GM23338 (cell line): Measurements from ENCODE around the gene PTPRR.

Source experiments
- EZH2 ChIP-seq: fragments of 200-600 bp; sonication (generic); IDR thresholded peaks from one replicate; pipeline ENCODE4 v1.8.0; 2017; ENCODE audit warnings: antibody characterized with exemption, mild to moderate bottlenecking, low read depth; ENCODE audit not compliant: unreplicated experiment
- JUNB ChIP-seq: IDR thresholded peaks from one replicate; pipeline ENCODE4 v1.6.1; 2016; ENCODE audit warnings: antibody characterized with exemption; ENCODE audit not compliant: unreplicated experiment
- POLR2AphosphoS5 ChIP-seq: IDR thresholded peaks from 2 replicates; pipeline ENCODE4 v1.6.1; 2016; ENCODE audit warnings: antibody characterized with exemption, low read depth
- STAT1 ChIP-seq: IDR thresholded peaks from one replicate; pipeline ENCODE4 v1.6.1; 2016; ENCODE audit warnings: antibody characterized with exemption; ENCODE audit not compliant: unreplicated experiment
- ZNF114 ChIP-seq: fragments of 250-450 bp; sonication (Bioruptor Pico); IDR thresholded peaks from 2 replicates; pipeline ENCODE4 v1.5.0; 2020; ENCODE audit warnings: mild to moderate bottlenecking, moderate library complexity
- TF ChIP-seq, protein P1 (sequence below), 2 experiments: fragments of 200-600 bp in 1 of 2; sonication (generic) in 1 of 2; conservative IDR thresholded peaks; 2 replicates each; pipeline versions ENCODE4 v1.5.1 to v1.6.1; 2016 to 2017; ENCODE audit warnings: antibody characterized with exemption in 2 of 2, low read depth in 2 of 2, mild to moderate bottlenecking in 2 of 2, moderate library complexity in 1 of 2
- TF ChIP-seq, protein P2 (sequence below): IDR thresholded peaks from one replicate; pipeline ENCODE4 v1.6.1; 2018; ENCODE audit warnings: antibody characterized with exemption; ENCODE audit not compliant: unreplicated experiment
- TF ChIP-seq, protein P3 (sequence below): fragments of 250-450 bp; sonication (Bioruptor Pico); IDR thresholded peaks from 2 replicates; pipeline ENCODE4 v1.5.0; 2020; ENCODE audit warnings: mild to moderate bottlenecking, moderate library complexity

DNA sequence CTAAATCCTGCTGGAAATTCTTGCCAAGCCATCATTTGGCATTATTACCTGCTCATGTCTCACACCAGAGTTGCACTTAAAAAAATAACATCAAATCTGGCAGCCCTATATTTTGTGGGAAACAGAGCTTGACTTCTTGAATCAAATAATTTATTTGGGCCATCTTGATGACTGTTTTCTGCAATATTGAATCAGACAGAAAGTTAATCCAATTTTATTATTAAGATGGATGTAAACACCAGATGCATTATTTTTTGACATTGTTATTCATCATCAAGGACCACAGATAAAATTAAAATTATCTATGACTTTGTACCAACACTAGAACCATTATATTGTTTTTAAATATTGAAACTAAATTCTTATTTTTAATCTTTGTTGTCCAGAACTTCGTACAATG, 132.9 kb downstream of the PTPRR start:
- TF ChIP-seq, protein P1, sequence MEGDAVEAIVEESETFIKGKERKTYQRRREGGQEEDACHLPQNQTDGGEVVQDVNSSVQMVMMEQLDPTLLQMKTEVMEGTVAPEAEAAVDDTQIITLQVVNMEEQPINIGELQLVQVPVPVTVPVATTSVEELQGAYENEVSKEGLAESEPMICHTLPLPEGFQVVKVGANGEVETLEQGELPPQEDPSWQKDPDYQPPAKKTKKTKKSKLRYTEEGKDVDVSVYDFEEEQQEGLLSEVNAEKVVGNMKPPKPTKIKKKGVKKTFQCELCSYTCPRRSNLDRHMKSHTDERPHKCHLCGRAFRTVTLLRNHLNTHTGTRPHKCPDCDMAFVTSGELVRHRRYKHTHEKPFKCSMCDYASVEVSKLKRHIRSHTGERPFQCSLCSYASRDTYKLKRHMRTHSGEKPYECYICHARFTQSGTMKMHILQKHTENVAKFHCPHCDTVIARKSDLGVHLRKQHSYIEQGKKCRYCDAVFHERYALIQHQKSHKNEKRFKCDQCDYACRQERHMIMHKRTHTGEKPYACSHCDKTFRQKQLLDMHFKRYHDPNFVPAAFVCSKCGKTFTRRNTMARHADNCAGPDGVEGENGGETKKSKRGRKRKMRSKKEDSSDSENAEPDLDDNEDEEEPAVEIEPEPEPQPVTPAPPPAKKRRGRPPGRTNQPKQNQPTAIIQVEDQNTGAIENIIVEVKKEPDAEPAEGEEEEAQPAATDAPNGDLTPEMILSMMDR (conservative IDR thresholded peaks at IDR 0.05; ENCODE audit: low read depth in 2 of 2): no peak
- TF ChIP-seq POLR2AphosphoS5: no peak
- TF ChIP-seq, protein P2, sequence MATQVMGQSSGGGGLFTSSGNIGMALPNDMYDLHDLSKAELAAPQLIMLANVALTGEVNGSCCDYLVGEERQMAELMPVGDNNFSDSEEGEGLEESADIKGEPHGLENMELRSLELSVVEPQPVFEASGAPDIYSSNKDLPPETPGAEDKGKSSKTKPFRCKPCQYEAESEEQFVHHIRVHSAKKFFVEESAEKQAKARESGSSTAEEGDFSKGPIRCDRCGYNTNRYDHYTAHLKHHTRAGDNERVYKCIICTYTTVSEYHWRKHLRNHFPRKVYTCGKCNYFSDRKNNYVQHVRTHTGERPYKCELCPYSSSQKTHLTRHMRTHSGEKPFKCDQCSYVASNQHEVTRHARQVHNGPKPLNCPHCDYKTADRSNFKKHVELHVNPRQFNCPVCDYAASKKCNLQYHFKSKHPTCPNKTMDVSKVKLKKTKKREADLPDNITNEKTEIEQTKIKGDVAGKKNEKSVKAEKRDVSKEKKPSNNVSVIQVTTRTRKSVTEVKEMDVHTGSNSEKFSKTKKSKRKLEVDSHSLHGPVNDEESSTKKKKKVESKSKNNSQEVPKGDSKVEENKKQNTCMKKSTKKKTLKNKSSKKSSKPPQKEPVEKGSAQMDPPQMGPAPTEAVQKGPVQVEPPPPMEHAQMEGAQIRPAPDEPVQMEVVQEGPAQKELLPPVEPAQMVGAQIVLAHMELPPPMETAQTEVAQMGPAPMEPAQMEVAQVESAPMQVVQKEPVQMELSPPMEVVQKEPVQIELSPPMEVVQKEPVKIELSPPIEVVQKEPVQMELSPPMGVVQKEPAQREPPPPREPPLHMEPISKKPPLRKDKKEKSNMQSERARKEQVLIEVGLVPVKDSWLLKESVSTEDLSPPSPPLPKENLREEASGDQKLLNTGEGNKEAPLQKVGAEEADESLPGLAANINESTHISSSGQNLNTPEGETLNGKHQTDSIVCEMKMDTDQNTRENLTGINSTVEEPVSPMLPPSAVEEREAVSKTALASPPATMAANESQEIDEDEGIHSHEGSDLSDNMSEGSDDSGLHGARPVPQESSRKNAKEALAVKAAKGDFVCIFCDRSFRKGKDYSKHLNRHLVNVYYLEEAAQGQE: no peak
- no peak for TF ChIP-seq EZH2
- TF ChIP-seq, protein P3, sequence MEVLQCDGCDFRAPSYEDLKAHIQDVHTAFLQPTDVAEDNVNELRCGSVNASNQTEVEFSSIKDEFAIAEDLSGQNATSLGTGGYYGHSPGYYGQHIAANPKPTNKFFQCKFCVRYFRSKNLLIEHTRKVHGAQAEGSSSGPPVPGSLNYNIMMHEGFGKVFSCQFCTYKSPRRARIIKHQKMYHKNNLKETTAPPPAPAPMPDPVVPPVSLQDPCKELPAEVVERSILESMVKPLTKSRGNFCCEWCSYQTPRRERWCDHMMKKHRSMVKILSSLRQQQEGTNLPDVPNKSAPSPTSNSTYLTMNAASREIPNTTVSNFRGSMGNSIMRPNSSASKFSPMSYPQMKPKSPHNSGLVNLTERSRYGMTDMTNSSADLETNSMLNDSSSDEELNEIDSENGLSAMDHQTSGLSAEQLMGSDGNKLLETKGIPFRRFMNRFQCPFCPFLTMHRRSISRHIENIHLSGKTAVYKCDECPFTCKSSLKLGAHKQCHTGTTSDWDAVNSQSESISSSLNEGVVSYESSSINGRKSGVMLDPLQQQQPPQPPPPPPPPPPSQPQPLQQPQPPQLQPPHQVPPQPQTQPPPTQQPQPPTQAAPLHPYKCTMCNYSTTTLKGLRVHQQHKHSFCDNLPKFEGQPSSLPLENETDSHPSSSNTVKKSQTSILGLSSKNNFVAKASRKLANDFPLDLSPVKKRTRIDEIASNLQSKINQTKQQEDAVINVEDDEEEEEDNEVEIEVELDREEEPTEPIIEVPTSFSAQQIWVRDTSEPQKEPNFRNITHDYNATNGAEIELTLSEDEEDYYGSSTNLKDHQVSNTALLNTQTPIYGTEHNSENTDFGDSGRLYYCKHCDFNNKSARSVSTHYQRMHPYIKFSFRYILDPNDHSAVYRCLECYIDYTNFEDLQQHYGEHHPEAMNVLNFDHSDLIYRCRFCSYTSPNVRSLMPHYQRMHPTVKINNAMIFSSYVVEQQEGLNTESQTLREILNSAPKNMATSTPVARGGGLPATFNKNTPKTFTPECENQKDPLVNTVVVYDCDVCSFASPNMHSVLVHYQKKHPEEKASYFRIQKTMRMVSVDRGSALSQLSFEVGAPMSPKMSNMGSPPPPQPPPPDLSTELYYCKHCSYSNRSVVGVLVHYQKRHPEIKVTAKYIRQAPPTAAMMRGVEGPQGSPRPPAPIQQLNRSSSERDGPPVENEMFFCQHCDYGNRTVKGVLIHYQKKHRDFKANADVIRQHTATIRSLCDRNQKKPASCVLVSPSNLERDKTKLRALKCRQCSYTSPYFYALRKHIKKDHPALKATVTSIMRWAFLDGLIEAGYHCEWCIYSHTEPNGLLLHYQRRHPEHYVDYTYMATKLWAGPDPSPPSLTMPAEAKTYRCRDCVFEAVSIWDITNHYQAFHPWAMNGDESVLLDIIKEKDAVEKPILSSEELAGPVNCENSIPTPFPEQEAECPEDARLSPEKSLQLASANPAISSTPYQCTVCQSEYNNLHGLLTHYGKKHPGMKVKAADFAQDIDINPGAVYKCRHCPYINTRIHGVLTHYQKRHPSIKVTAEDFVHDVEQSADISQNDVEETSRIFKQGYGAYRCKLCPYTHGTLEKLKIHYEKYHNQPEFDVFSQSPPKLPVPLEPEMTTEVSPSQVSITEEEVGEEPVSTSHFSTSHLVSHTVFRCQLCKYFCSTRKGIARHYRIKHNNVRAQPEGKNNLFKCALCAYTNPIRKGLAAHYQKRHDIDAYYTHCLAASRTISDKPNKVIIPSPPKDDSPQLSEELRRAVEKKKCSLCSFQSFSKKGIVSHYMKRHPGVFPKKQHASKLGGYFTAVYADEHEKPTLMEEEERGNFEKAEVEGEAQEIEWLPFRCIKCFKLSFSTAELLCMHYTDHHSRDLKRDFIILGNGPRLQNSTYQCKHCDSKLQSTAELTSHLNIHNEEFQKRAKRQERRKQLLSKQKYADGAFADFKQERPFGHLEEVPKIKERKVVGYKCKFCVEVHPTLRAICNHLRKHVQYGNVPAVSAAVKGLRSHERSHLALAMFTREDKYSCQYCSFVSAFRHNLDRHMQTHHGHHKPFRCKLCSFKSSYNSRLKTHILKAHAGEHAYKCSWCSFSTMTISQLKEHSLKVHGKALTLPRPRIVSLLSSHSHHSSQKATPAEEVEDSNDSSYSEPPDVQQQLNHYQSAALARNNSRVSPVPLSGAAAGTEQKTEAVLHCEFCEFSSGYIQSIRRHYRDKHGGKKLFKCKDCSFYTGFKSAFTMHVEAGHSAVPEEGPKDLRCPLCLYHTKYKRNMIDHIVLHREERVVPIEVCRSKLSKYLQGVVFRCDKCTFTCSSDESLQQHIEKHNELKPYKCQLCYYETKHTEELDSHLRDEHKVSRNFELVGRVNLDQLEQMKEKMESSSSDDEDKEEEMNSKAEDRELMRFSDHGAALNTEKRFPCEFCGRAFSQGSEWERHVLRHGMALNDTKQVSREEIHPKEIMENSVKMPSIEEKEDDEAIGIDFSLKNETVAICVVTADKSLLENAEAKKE (CRISPR knock-in tag): no peak
- no peak for TF ChIP-seq JUNB
- no peak for TF ChIP-seq ZNF114
- TF ChIP-seq STAT1: no peak
